Gastrocnemius medialis (tissue), 4 donors: ENCODE data around the gene TMC3. TPM values are rescaled to one million over a fixed set of nuclear protein-coding genes. Genes with fewer than 3 reads are reported as not detected.

Experiments used
- ATAC-seq, 2 donors: fragments of 150-250 bp; one replicate each; pipeline ENCODE4 v1.9.1; 2016
- DNase-seq, 2 donors: peaks; one replicate each; pipeline ENCODE4 v3.0.0-alpha.2; 2019
- H3K27ac ChIP-seq, 4 donors: fragments of 200-600 bp; sonication (generic); 1 replicate in 1 of 4; 2 replicates in 3 of 4; pipeline ENCODE4 v1.5.1; 2016 to 2018; ENCODE audit warnings: mild to moderate bottlenecking in 2 of 4, moderate library complexity in 1 of 4
- H3K27me3 ChIP-seq, 3 donors: fragments of 200-600 bp; sonication (generic) in 2 of 3; 1 replicate in 1 of 3; 2 replicates in 2 of 3; pipeline versions ENCODE4 v1.5.1 to v1.6.0; 2016 to 2019; ENCODE audit warnings: mild to moderate bottlenecking in 1 of 3, moderate library complexity in 1 of 3
- H3K36me3 ChIP-seq, 2 donors: fragments of 200-600 bp; sonication (generic) in 1 of 2; one replicate each; pipeline ENCODE4 v1.5.1; 2017 to 2018
- H3K4me1 ChIP-seq, 2 donors: fragments of 200-600 bp; sonication (generic) in 1 of 2; one replicate each; pipeline ENCODE4 v1.5.1; 2016 to 2017; ENCODE audit warnings: mild to moderate bottlenecking in 2 of 2
- H3K4me3 ChIP-seq, 4 donors: fragments of 200-600 bp; sonication (generic) in 3 of 4; 1 replicate in 1 of 4; 2 replicates in 3 of 4; pipeline ENCODE4 v1.5.1; 2016 to 2019; ENCODE audit warnings: mild to moderate bottlenecking in 2 of 4
- H3K9me3 ChIP-seq, 3 donors: fragments of 200-600 bp; sonication (generic) in 2 of 3; 1 replicate in 1 of 3; 2 replicates in 2 of 3; pipeline ENCODE4 v1.5.1; 2016 to 2019
- POLR2A ChIP-seq, 2 donors: fragments of 450-650 bp; IDR thresholded peaks; one replicate each; pipeline ENCODE4 v1.6.1; 2017; ENCODE audit warnings: antibody characterized with exemption in 2 of 2, mild to moderate bottlenecking in 2 of 2, moderate library complexity in 2 of 2
- in situ Hi-C, 4 donors: fragments of 200-750 bp; cut with MboI; loops; one replicate each; pipeline versions ENCODE4 v1.15.0 to v1.8.0; 2017; ENCODE audit warnings: low sequenced_read_pairs in 4 of 4
- intact Hi-C: fragments of 100-400 bp; cut with DNase I; formaldehyde crosslinking; loops from one replicate; pipeline ENCODE4 v1.15.1; 2023; ENCODE audit warnings: low total_unique reads
- total RNA-seq, 4 donors: library from RNA; depleted of rRNA; stranded (reverse); fragments of >200 nt; gene quantifications; one replicate each; pipeline versions ENCODE4 v1.1.0 to v1.2.3, GENCODE V29; 2016
- TF ChIP-seq, protein P1 (sequence below), 5 experiments: fragments of 450-650 bp in 3 of 5; fragments of 200-600 bp in 2 of 5; sonication (generic) in 2 of 5; IDR thresholded peaks in 4 of 5; conservative IDR thresholded peaks in 1 of 5; 1 replicate in 4 of 5; 2 replicates in 1 of 5; pipeline ENCODE4 v1.5.1; 2016 to 2019; ENCODE audit warnings: antibody characterized with exemption in 5 of 5, mild to moderate bottlenecking in 3 of 5, moderate library complexity in 3 of 5

The TMC3 gene
- total RNA-seq, 4 donors from 2014 or later = not detected

DNA sequence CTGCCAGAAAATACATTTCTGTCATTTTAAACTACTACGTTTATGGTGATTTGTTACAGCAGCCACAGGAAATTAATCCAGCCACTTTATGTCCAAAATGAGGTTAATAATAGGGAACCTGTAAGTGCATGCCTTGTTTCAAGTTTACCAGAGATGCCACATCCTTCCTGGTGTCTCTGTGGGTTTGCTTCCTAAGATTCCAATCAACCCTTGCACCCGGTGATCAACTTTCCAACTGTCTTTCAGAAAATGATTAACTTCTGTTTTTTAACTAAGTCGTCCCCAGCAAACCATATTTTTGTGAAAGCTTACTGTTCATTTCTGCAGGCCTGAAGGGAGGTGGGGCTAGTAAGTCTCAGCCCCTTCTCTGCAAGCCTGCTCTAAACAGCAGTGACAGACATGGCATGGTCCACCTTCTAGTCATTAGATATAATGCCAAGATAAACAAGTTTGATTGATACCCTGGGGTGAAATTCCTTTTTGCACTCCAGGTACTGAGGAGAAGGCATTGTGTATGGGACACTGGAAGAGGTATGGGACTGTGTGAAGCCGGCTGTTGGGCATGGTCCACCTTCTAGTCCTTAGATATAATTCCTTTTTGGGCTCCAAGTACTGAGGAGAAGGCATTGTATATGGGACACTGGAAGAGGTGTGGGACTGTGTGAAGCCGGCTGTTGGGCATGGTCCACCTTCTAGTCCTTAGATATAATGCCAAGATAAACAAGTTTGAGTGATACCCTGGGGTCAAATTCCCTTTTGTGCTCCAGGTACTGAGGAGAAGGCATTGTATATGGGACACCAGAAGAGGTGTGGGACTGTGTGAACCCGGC is 11.1 kb upstream of the TMC3 start:
- Histone ChIP-seq H3K36me3 (no peaks in the 10 kb centered on the region), H3K9me3 (no peaks in the 10 kb centered on the region), H3K4me3 (no peak overlapping the region), H3K27ac (no peak overlapping the region), H3K27me3 (no peaks in the 10 kb centered on the region), H3K4me1 (no peaks in the 10 kb centered on the region)
- in situ Hi-C loops = no loop called here
- no peak for TF ChIP-seq POLR2A (IDR thresholded peaks at IDR 0.05)
- TF ChIP-seq, protein P1, sequence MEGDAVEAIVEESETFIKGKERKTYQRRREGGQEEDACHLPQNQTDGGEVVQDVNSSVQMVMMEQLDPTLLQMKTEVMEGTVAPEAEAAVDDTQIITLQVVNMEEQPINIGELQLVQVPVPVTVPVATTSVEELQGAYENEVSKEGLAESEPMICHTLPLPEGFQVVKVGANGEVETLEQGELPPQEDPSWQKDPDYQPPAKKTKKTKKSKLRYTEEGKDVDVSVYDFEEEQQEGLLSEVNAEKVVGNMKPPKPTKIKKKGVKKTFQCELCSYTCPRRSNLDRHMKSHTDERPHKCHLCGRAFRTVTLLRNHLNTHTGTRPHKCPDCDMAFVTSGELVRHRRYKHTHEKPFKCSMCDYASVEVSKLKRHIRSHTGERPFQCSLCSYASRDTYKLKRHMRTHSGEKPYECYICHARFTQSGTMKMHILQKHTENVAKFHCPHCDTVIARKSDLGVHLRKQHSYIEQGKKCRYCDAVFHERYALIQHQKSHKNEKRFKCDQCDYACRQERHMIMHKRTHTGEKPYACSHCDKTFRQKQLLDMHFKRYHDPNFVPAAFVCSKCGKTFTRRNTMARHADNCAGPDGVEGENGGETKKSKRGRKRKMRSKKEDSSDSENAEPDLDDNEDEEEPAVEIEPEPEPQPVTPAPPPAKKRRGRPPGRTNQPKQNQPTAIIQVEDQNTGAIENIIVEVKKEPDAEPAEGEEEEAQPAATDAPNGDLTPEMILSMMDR (IDR thresholded peaks at IDR 0.05 in 4 of 5, conservative IDR thresholded peaks at IDR 0.05 in 1 of 5) = no peak
- intact Hi-C loops = no loop called here
- ATAC-seq (no peak), DNase-seq (no peak)

DNA sequence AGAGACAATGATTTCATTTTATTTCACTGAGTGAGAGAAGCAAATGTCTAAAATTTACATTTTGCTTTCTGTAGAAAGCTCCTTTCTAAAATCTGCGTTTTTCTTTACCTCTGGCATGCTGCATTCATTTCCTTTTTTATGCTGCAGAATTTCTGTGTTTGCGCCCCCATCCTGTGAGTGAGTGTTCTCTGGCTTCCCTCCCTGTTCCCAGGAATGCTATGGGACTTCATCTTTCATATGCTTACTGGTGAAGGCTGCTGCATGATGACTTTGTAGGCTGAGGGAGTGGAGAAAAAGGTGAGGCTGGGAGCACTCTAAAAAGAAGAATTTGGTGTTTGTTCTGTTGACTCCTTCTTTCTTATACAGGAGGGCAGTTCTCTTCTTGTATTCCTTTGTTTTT is 7.7 kb upstream of the TMC3 start:
- TF ChIP-seq, protein P1 (IDR thresholded peaks at IDR 0.05 in 4 of 5, conservative IDR thresholded peaks at IDR 0.05 in 1 of 5) = no peak
- TF ChIP-seq POLR2A (IDR thresholded peaks at IDR 0.05) = no peak
- in situ Hi-C loops (no loop called here), intact Hi-C loops (no loop called here)
- no peak overlapping the region for H3K4me3 ChIP-seq
- no peak overlapping the region for H3K27ac ChIP-seq
- H3K27me3 ChIP-seq = no peaks in the 10 kb centered on the region
- H3K4me1 ChIP-seq = no peaks in the 10 kb centered on the region
- no peaks in the 10 kb centered on the region for H3K9me3 ChIP-seq
- DNase-seq = no peak
- ATAC-seq = no peak
- no peaks in the 10 kb centered on the region for H3K36me3 ChIP-seq

DNA sequence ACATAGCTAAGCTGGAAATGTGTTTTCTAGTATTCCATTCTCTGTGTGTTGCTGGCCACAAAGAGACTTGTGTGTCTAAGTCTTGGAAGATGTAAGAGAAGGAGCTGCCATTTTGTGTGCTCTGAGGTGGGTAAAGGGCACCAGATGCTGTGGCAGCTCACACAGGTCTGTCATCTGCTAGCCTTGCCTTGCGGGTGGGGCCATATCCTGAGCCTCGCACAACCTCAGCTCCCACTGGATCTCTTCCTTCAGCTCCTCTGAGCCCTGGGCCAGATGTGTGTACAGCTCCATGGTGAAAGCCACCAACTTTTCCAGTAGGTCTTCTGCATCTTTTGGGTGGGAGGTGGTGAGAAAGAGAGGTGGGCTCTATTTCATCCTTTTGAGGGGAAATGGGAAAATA is 6.7 kb upstream of the TMC3 start:
- Histone ChIP-seq H3K4me1 (no peaks in the 10 kb centered on the region), H3K4me3 (no peak overlapping the region), H3K27me3 (no peaks in the 10 kb centered on the region), H3K9me3 (no peaks in the 10 kb centered on the region), H3K27ac (no peak overlapping the region), H3K36me3 (no peaks in the 10 kb centered on the region)
- in situ Hi-C loops = no loop called here
- TF ChIP-seq, protein P1 (IDR thresholded peaks at IDR 0.05 in 4 of 5, conservative IDR thresholded peaks at IDR 0.05 in 1 of 5) = no peak
- no peak for TF ChIP-seq POLR2A (IDR thresholded peaks at IDR 0.05)
- DNase-seq (no peak), ATAC-seq (no peak)
- intact Hi-C loops = no loop called here

DNA sequence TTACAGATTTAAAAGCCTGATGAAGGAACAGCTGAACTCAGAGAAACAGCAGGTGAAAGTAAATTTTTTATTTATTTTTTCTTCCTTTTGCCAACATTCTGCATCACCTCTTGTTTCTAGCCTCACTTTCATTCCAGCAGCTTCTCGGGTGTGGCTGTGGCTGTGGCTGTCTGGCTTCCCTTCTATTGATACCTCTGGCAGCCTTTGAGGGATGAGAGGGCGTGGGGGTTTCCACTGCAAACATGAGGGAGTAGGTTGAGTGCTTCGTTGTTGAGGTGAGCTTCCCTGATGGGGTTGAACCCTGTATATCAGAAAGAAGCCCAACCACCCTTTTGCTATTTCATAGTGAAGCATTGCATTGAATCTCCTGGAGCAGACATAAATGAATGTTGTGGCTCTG is 6.2 kb upstream of the TMC3 start:
- no peaks in the 10 kb centered on the region for H3K27me3 ChIP-seq
- no peaks in the 10 kb centered on the region for H3K9me3 ChIP-seq
- no peaks in the 10 kb centered on the region for H3K4me1 ChIP-seq
- no peak overlapping the region for H3K4me3 ChIP-seq
- DNase-seq (no peak), ATAC-seq (no peak)
- H3K36me3 ChIP-seq = no peaks in the 10 kb centered on the region
- TF ChIP-seq, protein P1 (IDR thresholded peaks at IDR 0.05 in 4 of 5, conservative IDR thresholded peaks at IDR 0.05 in 1 of 5) = no peak
- TF ChIP-seq POLR2A (IDR thresholded peaks at IDR 0.05) = no peak
- in situ Hi-C loops (no loop called here), intact Hi-C loops (no loop called here)
- H3K27ac ChIP-seq = no peak overlapping the region
